HepG2 (cell line): ENCODE measurements around the gene SOBP. TPM values are rescaled to one million over a fixed set of nuclear protein-coding genes. Genes with fewer than 3 reads are reported as not detected.

ENCODE experiments used
- ATAC-seq: fragments of 200-7000 bp; cut with Tn5 transposase; 3 replicates; pipeline ENCODE4 v1.9.1; 2020; ENCODE audit warnings: mild to moderate bottlenecking, moderate library complexity
- BruUV-seq: library from RNA; stranded (reverse); fragments of 400-500 nt; replicated peaks from 2 replicates; lab custom pipeline; 2021; lab: Mats Ljungman, UMichigan
- CTCF ChIA-PET: fragments of 300-600 bp; formaldehyde crosslinking; extraction: SDS; loops from one replicate; lab custom pipeline; 2021; ENCODE audit warnings: low total read pairs, inconsistent platforms, low intra/inter-chr PET ratio; lab: Yijun Ruan, JAX
- POLR2A ChIA-PET: fragments of 350-600 bp; sonication (Branson Sonifier 250); formaldehyde crosslinking; loops from one replicate; lab custom pipeline; 2020; ENCODE audit warnings: antibody characterized with exemption, inconsistent platforms; lab: Yijun Ruan, JAX
- DNase-seq: peaks from one replicate; pipeline ENCODE4 v3.0.0-alpha.2; 2015; ENCODE audit warnings: low spot score
- FAIRE-seq: peaks from 3 replicates; lab custom pipeline; 2011; peaks lifted over from hg19 to GRCh38; lab: Jason Lieb, UNC
- H2AFZ ChIP-seq: one replicate; pipeline ENCODE4 v1.6.1; 2011; ENCODE audit warnings: low read length, inconsistent platforms
- H3K27ac ChIP-seq: fragments of 300-600 bp; 3 replicates; pipeline ENCODE4 v1.8.0; 2011; ENCODE audit warnings: mixed run types, mild to moderate bottlenecking, mixed read lengths, low read length, inconsistent platforms; ENCODE audit not compliant: insufficient read depth; ENCODE audit errors: extremely low read length
- H3K27me3 ChIP-seq, 2 experiments: fragments of 200-600 bp in 1 of 2; 2 replicates in 1 of 2; 3 replicates in 1 of 2; pipeline versions ENCODE4 v1.6.0 to v1.8.0; 2011; ENCODE audit warnings: low read length in 2 of 2, mild to moderate bottlenecking in 2 of 2, moderate library complexity in 2 of 2, inconsistent platforms in 1 of 2; ENCODE audit not compliant: insufficient read depth in 2 of 2, control insufficient read depth in 1 of 2
- H3K36me3 ChIP-seq, 2 experiments: fragments of 200-600 bp in 1 of 2; replicated peaks in 1 of 2; 2 replicates in 1 of 2; 3 replicates in 1 of 2; pipeline versions ENCODE4 v1.5.1 to v1.8.0; 2011; ENCODE audit warnings: low read length in 2 of 2, inconsistent platforms in 1 of 2; ENCODE audit not compliant: insufficient read depth in 2 of 2, control insufficient read depth in 1 of 2
- H3K4me1 ChIP-seq: 2 replicates; pipeline ENCODE4 v1.5.1; 2012; ENCODE audit warnings: low read length, inconsistent platforms; ENCODE audit not compliant: insufficient read depth
- H3K4me2 ChIP-seq: 2 replicates; pipeline ENCODE4 v1.6.0; 2011; ENCODE audit warnings: low read depth, low read length, inconsistent platforms
- H3K4me3 ChIP-seq, 3 experiments: fragments of 200-600 bp in 1 of 3; sonication (generic), shearing (Covaris generic) in 1 of 3; replicated peaks in 1 of 3; 2 replicates each; pipeline ENCODE4 v1.5.1; 2011 to 2016; ENCODE audit warnings: low read length in 3 of 3, inconsistent platforms in 2 of 3, low read depth in 2 of 3, mild to moderate bottlenecking in 2 of 3, control low read depth in 1 of 3, mixed read lengths in 1 of 3; ENCODE audit not compliant: insufficient read depth in 1 of 3
- H3K79me2 ChIP-seq: one replicate; pipeline ENCODE4 v1.6.1; 2011; ENCODE audit warnings: low read length, inconsistent platforms; ENCODE audit not compliant: insufficient read depth
- H3K9ac ChIP-seq: 2 replicates; pipeline ENCODE4 v1.6.0; 2011; ENCODE audit warnings: mild to moderate bottlenecking, low read depth, low read length, inconsistent platforms; ENCODE audit not compliant: insufficient read depth
- H3K9me3 ChIP-seq: 2 replicates; pipeline ENCODE4 v1.5.1; 2012; ENCODE audit warnings: mild to moderate bottlenecking, low read length
- H4K20me1 ChIP-seq: 2 replicates; pipeline ENCODE4 v1.6.0; 2011; ENCODE audit warnings: inconsistent platforms, mild to moderate bottlenecking, low read length, moderate library complexity; ENCODE audit not compliant: insufficient read depth
- BRF2 ChIP-seq: sonication (generic); formaldehyde crosslinking; IDR thresholded peaks from 2 replicates; pipeline ENCODE4 v1.8.1; 2022; ENCODE audit warnings: mild to moderate bottlenecking, missing genetic modification reagents
- HDAC1 ChIP-seq: sonication (generic); formaldehyde crosslinking; IDR thresholded peaks from 2 replicates; pipeline ENCODE4 v1.5.1; 2020; ENCODE audit warnings: mild to moderate bottlenecking, missing genetic modification reagents
- HMG20B ChIP-seq: conservative IDR thresholded peaks from 2 replicates; pipeline ENCODE4 v1.6.1; 2016; ENCODE audit warnings: missing genetic modification reagents, missing compliant biosample characterization
- MAFK ChIP-seq, 2 experiments: IDR thresholded peaks in 1 of 2; conservative IDR thresholded peaks in 1 of 2; 2 replicates each; pipeline ENCODE4 v1.6.1; 2011; ENCODE audit warnings: improper control_type of control experiment in 2 of 2, low read length in 2 of 2
- POLR2A ChIP-seq, 2 experiments: IDR thresholded peaks; 2 replicates each; pipeline ENCODE4 v1.6.1; 2011; ENCODE audit warnings: low read depth in 2 of 2, low read length in 2 of 2, mild to moderate bottlenecking in 1 of 2, moderate library complexity in 1 of 2; ENCODE audit not compliant: insufficient read depth in 1 of 2
- SMARCC2 ChIP-seq: fragments of 450-650 bp; IDR thresholded peaks from 2 replicates; pipeline ENCODE4 v1.6.1; 2017; ENCODE audit warnings: antibody characterized with exemption, mild to moderate bottlenecking
- SP4 ChIP-seq: sonication (generic); formaldehyde crosslinking; IDR thresholded peaks from 2 replicates; pipeline ENCODE4 v1.8.1; 2023; ENCODE audit warnings: mild to moderate bottlenecking, missing genetic modification reagents
- TEAD3 ChIP-seq: optimal IDR thresholded peaks from 2 replicates; pipeline ENCODE3; 2016; ENCODE audit warnings: borderline replicate concordance
- ZNF101 ChIP-seq: sonication (generic); formaldehyde crosslinking; IDR thresholded peaks from 2 replicates; pipeline ENCODE4 v1.4.0; 2020; ENCODE audit warnings: mild to moderate bottlenecking, low read depth, missing genetic modification reagents, borderline replicate concordance
- ZNF451 ChIP-seq: sonication (generic); formaldehyde crosslinking; IDR thresholded peaks from 2 replicates; pipeline ENCODE4 v1.5.0; 2020; ENCODE audit warnings: mild to moderate bottlenecking, missing genetic modification reagents
- ZNF564 ChIP-seq: sonication (generic); formaldehyde crosslinking; IDR thresholded peaks from 2 replicates; pipeline ENCODE4 v1.8.1; 2023; ENCODE audit warnings: mild to moderate bottlenecking, missing genetic modification reagents
- ZNF724P ChIP-seq: sonication (generic); formaldehyde crosslinking; IDR thresholded peaks from 2 replicates; pipeline ENCODE4 v1.8.0; 2022; ENCODE audit warnings: missing genetic modification reagents, borderline replicate concordance
- ZNF773 ChIP-seq: sonication (generic); formaldehyde crosslinking; IDR thresholded peaks from 2 replicates; pipeline ENCODE4 v1.4.0; 2020; ENCODE audit warnings: missing genetic modification reagents, borderline replicate concordance
- ZSCAN12 ChIP-seq: sonication (generic); formaldehyde crosslinking; IDR thresholded peaks from 2 replicates; pipeline ENCODE4 v1.9.0; 2021; ENCODE audit warnings: mild to moderate bottlenecking, missing genetic modification reagents
- WGBS: methylation state at CpG from one replicate; pipeline ENCODE4 v1.1.6; 2017; ENCODE audit warnings: low lambda C conversion rate; 5-methylcytosine and 5-hydroxymethylcytosine counted together
- in situ Hi-C: cut with HindIII; loops from 2 replicates; pipeline ENCODE4 v1.10.0; 2017; ENCODE audit warnings: low pct_unique_long_range_greater_than_20kb; ENCODE audit not compliant: extremely low pct_ligation_motif_present
- intact Hi-C: fragments of 100-400 bp; cut with micrococcal nuclease; formaldehyde crosslinking; loops from one replicate; pipeline ENCODE4 v1.10.0; 2022; ENCODE audit not compliant: unreplicated experiment
- polyA plus RNA-seq, 8 experiments: library from polyadenylated mRNA; depleted of rRNA in 3 of 8; stranded (reverse) in 7 of 8; unstranded in 1 of 8; fragments of >200 nt; fragmentation: Illumina TruSeq in 4 of 8; extraction: Trizol in 4 of 8; gene quantifications; 2 replicates each; pipeline versions ENCODE4 v1.2.1 to v1.2.3, GENCODE V29; 2011 to 2016; ENCODE audit warnings: low read depth in 4 of 8, missing spikeins in 1 of 8, mixed read lengths in 1 of 8; ENCODE audit not compliant: insufficient read depth in 1 of 8
- total RNA-seq, 5 experiments: library from RNA; depleted of rRNA; stranded (reverse); fragments of >200 nt; fragmentation: Illumina TruSeq; extraction: Trizol; gene quantifications; 2 replicates each; pipeline ENCODE4 v1.2.3, GENCODE V29; 2016; ENCODE audit warnings: low read depth in 1 of 5
- TF ChIP-seq, protein P1 (sequence below): sonication (generic); formaldehyde crosslinking; IDR thresholded peaks from 2 replicates; pipeline ENCODE4 v1.4.0; 2020; ENCODE audit warnings: missing genetic modification reagents

SOBP gene
- total and polyA plus RNA-seq, 2 of the 13 experiments (the other 11 are each of a cell fraction or from before 2014, with no cell fraction given), result 1.5 to 6.9 TPM

DNA sequence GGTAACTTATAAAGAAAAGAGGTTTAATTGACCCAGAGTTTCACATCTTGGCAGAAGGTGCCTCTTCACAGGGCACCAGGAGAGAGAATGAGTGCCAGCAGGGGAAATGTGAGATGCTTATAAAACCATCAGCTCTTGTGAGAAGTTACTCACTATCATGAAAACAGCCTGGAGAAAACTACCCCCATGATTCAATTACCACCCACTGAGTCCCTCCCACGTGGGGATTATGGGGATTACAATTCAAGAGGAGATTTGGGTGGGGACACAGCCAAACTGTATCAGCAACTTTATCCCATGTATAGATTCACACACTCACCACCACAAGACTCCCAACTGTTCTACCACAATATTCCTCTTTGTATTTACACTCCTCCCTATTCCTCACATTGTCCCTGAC, 41.1 kb upstream of the SOBP start:
- H3K27me3 ChIP-seq, result no peaks in the 10 kb centered on the region
- ChIA-PET CTCF (no interaction called here), POLR2A (interaction anchor here (1.1 kb wide), 1 partner anchor 11 kb away, joined by 4 read pairs; the partner anchor contains the start of gene PDSS2)
- no peak overlapping the region for H3K9ac ChIP-seq
- no peaks in the 10 kb centered on the region for H3K36me3 ChIP-seq
- H3K9me3 ChIP-seq, result peaks cover 32% of the 10 kb centered on the region
- H3K4me1 ChIP-seq, result peaks cover 3% of the 10 kb centered on the region
- intact Hi-C loops (no loop called here), in situ Hi-C loops (no loop called here)
- H2AFZ ChIP-seq, result no peak overlapping the region
- no TSS peak for BruUV-seq
- H3K79me2 ChIP-seq, result peaks cover 6% of the 10 kb centered on the region
- TF ChIP-seq MAFK (conservative IDR thresholded peaks at IDR 0.05 in 1 of 2, IDR thresholded peaks at IDR 0.05 in 1 of 2; ENCODE audit: low read length in 2 of 2) (no peak), ZNF451 (no peak), HDAC1 (CRISPR knock-in tag) (no peak), SMARCC2 (no peak), POLR2A (IDR thresholded peaks at IDR 0.05; ENCODE audit: insufficient read depth in 1 of 2, low read depth in 2 of 2, low read length in 2 of 2) (no peak), SP4 (no peak), ZNF101 (CRISPR knock-in tag) (no peak), BRF2 (CRISPR knock-in tag) (no peak), ZNF564 (CRISPR knock-in tag) (no peak), TEAD3 (no peak), ZNF724P (CRISPR knock-in tag) (no peak), ZNF773 (CRISPR knock-in tag) (no peak), ZSCAN12 (CRISPR knock-in tag) (no peak), HMG20B (no peak)
- TF ChIP-seq, protein P1, sequence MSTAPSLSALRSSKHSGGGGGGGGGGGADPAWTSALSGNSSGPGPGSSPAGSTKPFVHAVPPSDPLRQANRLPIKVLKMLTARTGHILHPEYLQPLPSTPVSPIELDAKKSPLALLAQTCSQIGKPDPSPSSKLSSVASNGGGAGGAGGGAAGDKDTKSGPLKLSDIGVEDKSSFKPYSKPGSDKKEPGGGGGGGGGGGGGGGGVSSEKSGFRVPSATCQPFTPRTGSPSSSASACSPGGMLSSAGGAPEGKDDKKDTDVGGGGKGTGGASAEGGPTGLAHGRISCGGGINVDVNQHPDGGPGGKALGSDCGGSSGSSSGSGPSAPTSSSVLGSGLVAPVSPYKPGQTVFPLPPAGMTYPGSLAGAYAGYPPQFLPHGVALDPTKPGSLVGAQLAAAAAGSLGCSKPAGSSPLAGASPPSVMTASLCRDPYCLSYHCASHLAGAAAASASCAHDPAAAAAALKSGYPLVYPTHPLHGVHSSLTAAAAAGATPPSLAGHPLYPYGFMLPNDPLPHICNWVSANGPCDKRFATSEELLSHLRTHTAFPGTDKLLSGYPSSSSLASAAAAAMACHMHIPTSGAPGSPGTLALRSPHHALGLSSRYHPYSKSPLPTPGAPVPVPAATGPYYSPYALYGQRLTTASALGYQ, result no peak
- no peak for FAIRE-seq
- WGBS, result 45% methylated on average over 1 of the region's 1 CpG
- no peak overlapping the region for H3K27ac ChIP-seq
- no peak for ATAC-seq
- no peak overlapping the region for H3K4me2 ChIP-seq
- H4K20me1 ChIP-seq, result no peaks in the 10 kb centered on the region
- DNase-seq, result no peak
- no peak overlapping the region for H3K4me3 ChIP-seq
